Measurements from ENCODE around the gene EEPD1.
A peak's percentile ranks its signal among the peaks of the same experiment; 100 is the strongest.

EEPD1 gene

GRCh38 chr7:36303202-36304098, 150.4 kb downstream of the EEPD1 start:
- peak in 1 of 2 donors; percentile 11 for DNase-seq
- no peak overlapping the region for H3K4me3 ChIP-seq (ENCODE audit: low read depth, low read length)
- peaks cover 0 to 5% of the 10 kb centered on the region in 2 experiments for H3K4me1 ChIP-seq (ENCODE audit: control insufficient read depth in 1 of 2, insufficient read depth in 2 of 2, low read length in 2 of 2)
- peaks cover 3% of the 10 kb centered on the region for H3K9me3 ChIP-seq (ENCODE audit: insufficient read depth, low read depth, low read length)
- no peak overlapping the region for H3K14ac ChIP-seq (ENCODE audit: low read length)
- H2AK5ac ChIP-seq (ENCODE audit: low read length): no peak overlapping the region
- no peak overlapping the region for H4K91ac ChIP-seq (ENCODE audit: low read depth, low read length)
- H3K18ac ChIP-seq (ENCODE audit: low read length): no peak overlapping the region
- no CpG with 5 or more reads among the region's 8 CpGs for WGBS (ENCODE audit: extremely low coverage, insufficient coverage, insufficient read length)
- no peak overlapping the region for H2BK120ac ChIP-seq (ENCODE audit: insufficient read depth, low read length, poor library complexity)
- H3K27ac ChIP-seq (ENCODE audit: low read depth, low read length): no peak overlapping the region
- no peak overlapping the region for H4K12ac ChIP-seq (ENCODE audit: low read depth, low read length)
- H3K4me2 ChIP-seq (ENCODE audit: low read length): no peak overlapping the region
- no peak overlapping the region for H2BK5ac ChIP-seq (ENCODE audit: low read depth, low read length, poor library complexity)
- H3K27me3 ChIP-seq (ENCODE audit: insufficient read depth, low read length): no peaks in the 10 kb centered on the region
- H4K8ac ChIP-seq (ENCODE audit: low read depth, low read length): no peak overlapping the region
- H3K79me2 ChIP-seq (ENCODE audit: control insufficient read depth, insufficient read depth, low read length, poor library complexity): no peaks in the 10 kb centered on the region
- no peak overlapping the region for H2AFZ ChIP-seq (ENCODE audit: insufficient read depth, low read length, poor library complexity)
- H3K4ac ChIP-seq (ENCODE audit: low read depth, low read length): no peak overlapping the region
- no peaks in the 10 kb centered on the region for H3K36me3 ChIP-seq (ENCODE audit: control insufficient read depth in 1 of 2, insufficient read depth in 2 of 2, low read length in 2 of 2)
- H3K79me1 ChIP-seq (ENCODE audit: low read length): no peaks in the 10 kb centered on the region
- no peak overlapping the region for H3K9ac ChIP-seq (ENCODE audit: low read length)
- no peak overlapping the region for H2BK12ac ChIP-seq (ENCODE audit: low read length)
- no peak overlapping the region for H3K23ac ChIP-seq (ENCODE audit: low read length)

GRCh38 chr7:36304099-36304425, 151.0 kb downstream of the EEPD1 start:
- H3K4me1 ChIP-seq (ENCODE audit: control insufficient read depth in 1 of 2, insufficient read depth in 2 of 2, low read length in 2 of 2): peaks cover under 1 to 6% of the 10 kb centered on the region in 2 experiments
- no CpG with 5 or more reads among the region's 6 CpGs for WGBS (ENCODE audit: extremely low coverage, insufficient coverage, insufficient read length)

GRCh38 chr7:36305226-36305625, 152.2 kb downstream of the EEPD1 start:
- WGBS (ENCODE audit: extremely low coverage, insufficient coverage, insufficient read length): no CpG with 5 or more reads among the region's 18 CpGs
- no peaks in the 10 kb centered on the region for H3K79me1 ChIP-seq (ENCODE audit: low read length)
- DNase-seq: no peak
- no peak overlapping the region for H3K9ac ChIP-seq (ENCODE audit: low read length)
- H3K36me3 ChIP-seq (ENCODE audit: control insufficient read depth in 1 of 2, insufficient read depth in 2 of 2, low read length in 2 of 2): no peaks in the 10 kb centered on the region
- H3K4me1 ChIP-seq (ENCODE audit: control insufficient read depth in 1 of 2, insufficient read depth in 2 of 2, low read length in 2 of 2): peaks cover 2 to 11% of the 10 kb centered on the region in 2 experiments
- no peak overlapping the region for H3K18ac ChIP-seq (ENCODE audit: low read length)
- H3K27me3 ChIP-seq (ENCODE audit: insufficient read depth, low read length): no peaks in the 10 kb centered on the region
- H3K14ac ChIP-seq (ENCODE audit: low read length): no peak overlapping the region
- H4K12ac ChIP-seq (ENCODE audit: low read depth, low read length): no peak overlapping the region
- no peak overlapping the region for H2AK5ac ChIP-seq (ENCODE audit: low read length)
- no peak overlapping the region for H2AFZ ChIP-seq (ENCODE audit: insufficient read depth, low read length, poor library complexity)
- no peak overlapping the region for H3K4me3 ChIP-seq (ENCODE audit: low read depth, low read length)
- H4K91ac ChIP-seq (ENCODE audit: low read depth, low read length): no peak overlapping the region
- no peak overlapping the region for H4K8ac ChIP-seq (ENCODE audit: low read depth, low read length)
- H3K79me2 ChIP-seq (ENCODE audit: control insufficient read depth, insufficient read depth, low read length, poor library complexity): no peaks in the 10 kb centered on the region
- H3K27ac ChIP-seq (ENCODE audit: low read depth, low read length): no peak overlapping the region
- H2BK5ac ChIP-seq (ENCODE audit: low read depth, low read length, poor library complexity): no peak overlapping the region
- no peak overlapping the region for H3K4me2 ChIP-seq (ENCODE audit: low read length)
- peaks cover 3% of the 10 kb centered on the region for H3K9me3 ChIP-seq (ENCODE audit: insufficient read depth, low read depth, low read length)
- H3K4ac ChIP-seq (ENCODE audit: low read depth, low read length): no peak overlapping the region
- no peak overlapping the region for H2BK120ac ChIP-seq (ENCODE audit: insufficient read depth, low read length, poor library complexity)
- H3K23ac ChIP-seq (ENCODE audit: low read length): peak overlapping the region; percentile 48
- H2BK12ac ChIP-seq (ENCODE audit: low read length): no peak overlapping the region

More at GRCh38 chr7:36304099-36304425, 151.0 kb downstream of the EEPD1 start:
- H3K79me2 ChIP-seq (ENCODE audit: control insufficient read depth, insufficient read depth, low read length, poor library complexity): no peaks in the 10 kb centered on the region
- no peak overlapping the region for H4K12ac ChIP-seq (ENCODE audit: low read depth, low read length)
- no peak for DNase-seq
- H3K4ac ChIP-seq (ENCODE audit: low read depth, low read length): no peak overlapping the region
- H2AFZ ChIP-seq (ENCODE audit: insufficient read depth, low read length, poor library complexity): no peak overlapping the region
- no peaks in the 10 kb centered on the region for H3K36me3 ChIP-seq (ENCODE audit: control insufficient read depth in 1 of 2, insufficient read depth in 2 of 2, low read length in 2 of 2)
- no peak overlapping the region for H3K27ac ChIP-seq (ENCODE audit: low read depth, low read length)
- no peak overlapping the region for H2BK120ac ChIP-seq (ENCODE audit: insufficient read depth, low read length, poor library complexity)
- no peak overlapping the region for H4K91ac ChIP-seq (ENCODE audit: low read depth, low read length)
- no peak overlapping the region for H2BK5ac ChIP-seq (ENCODE audit: low read depth, low read length, poor library complexity)
- H2AK5ac ChIP-seq (ENCODE audit: low read length): no peak overlapping the region
- no peak overlapping the region for H4K8ac ChIP-seq (ENCODE audit: low read depth, low read length)
- H3K79me1 ChIP-seq (ENCODE audit: low read length): no peaks in the 10 kb centered on the region
- no peak overlapping the region for H2BK12ac ChIP-seq (ENCODE audit: low read length)
- no peak overlapping the region for H3K23ac ChIP-seq (ENCODE audit: low read length)
- no peak overlapping the region for H3K18ac ChIP-seq (ENCODE audit: low read length)
- H3K9me3 ChIP-seq (ENCODE audit: insufficient read depth, low read depth, low read length): peaks cover 3% of the 10 kb centered on the region
- no peak overlapping the region for H3K9ac ChIP-seq (ENCODE audit: low read length)
- H3K4me3 ChIP-seq (ENCODE audit: low read depth, low read length): no peak overlapping the region
- no peaks in the 10 kb centered on the region for H3K27me3 ChIP-seq (ENCODE audit: insufficient read depth, low read length)
- H3K4me2 ChIP-seq (ENCODE audit: low read length): no peak overlapping the region
- H3K14ac ChIP-seq (ENCODE audit: low read length): no peak overlapping the region

GRCh38 chr7:36305648-36306047, 152.6 kb downstream of the EEPD1 start:
- Histone ChIP-seq H3K4me3 (ENCODE audit: low read depth, low read length) (no peak overlapping the region), H3K9ac (ENCODE audit: low read length) (no peak overlapping the region), H3K23ac (ENCODE audit: low read length) (no peak overlapping the region), H3K79me1 (ENCODE audit: low read length) (no peaks in the 10 kb centered on the region), H3K14ac (ENCODE audit: low read length) (no peak overlapping the region), H4K12ac (ENCODE audit: low read depth, low read length) (no peak overlapping the region), H3K18ac (ENCODE audit: low read length) (no peak overlapping the region), H2BK5ac (ENCODE audit: low read depth, low read length, poor library complexity) (no peak overlapping the region), H3K79me2 (ENCODE audit: control insufficient read depth, insufficient read depth, low read length, poor library complexity) (no peaks in the 10 kb centered on the region), H3K4me2 (ENCODE audit: low read length) (no peak overlapping the region), H2BK12ac (ENCODE audit: low read length) (no peak overlapping the region), H4K91ac (ENCODE audit: low read depth, low read length) (no peak overlapping the region), H3K27me3 (ENCODE audit: insufficient read depth, low read length) (no peaks in the 10 kb centered on the region), H3K4ac (ENCODE audit: low read depth, low read length) (no peak overlapping the region), H3K9me3 (ENCODE audit: insufficient read depth, low read depth, low read length) (peaks cover 3% of the 10 kb centered on the region), H4K8ac (ENCODE audit: low read depth, low read length) (no peak overlapping the region), H2AK5ac (ENCODE audit: low read length) (no peak overlapping the region), H2BK120ac (ENCODE audit: insufficient read depth, low read length, poor library complexity) (no peak overlapping the region), H3K36me3 (ENCODE audit: control insufficient read depth in 1 of 2, insufficient read depth in 2 of 2, low read length in 2 of 2) (no peaks in the 10 kb centered on the region), H3K4me1 (ENCODE audit: control insufficient read depth in 1 of 2, insufficient read depth in 2 of 2, low read length in 2 of 2) (peaks cover 2 to 10% of the 10 kb centered on the region in 2 experiments), H2AFZ (ENCODE audit: insufficient read depth, low read length, poor library complexity) (no peak overlapping the region), H3K27ac (ENCODE audit: low read depth, low read length) (no peak overlapping the region)
- WGBS (ENCODE audit: extremely low coverage, insufficient coverage, insufficient read length): no CpG with 5 or more reads among the region's 5 CpGs
- DNase-seq: no peak

Data from trophoblast cell (in vitro differentiated cells and primary cell).